ENCODE measurements around the gene ADAMTS15. TPM values are rescaled to one million over a fixed set of nuclear protein-coding genes. Genes with fewer than 3 reads are reported as not detected.

The ADAMTS15 gene
- total RNA-seq, 1 donor: 2.2 TPM

- no peak overlapping the region for H3K4me3 ChIP-seq (ENCODE audit: low read depth, low read length)
- no peak for TF ChIP-seq CTCF (IDR thresholded peaks at IDR 0.05; ENCODE audit: insufficient read depth, low read depth, low read length)
- DNase-seq (ENCODE audit: low read depth): no peak
Measured at GRCh38 chr11:130489716-130490115, 41.3 kb downstream of the ADAMTS15 start.

- DNase-seq (ENCODE audit: low read depth): no peak
- no peak overlapping the region for H3K4me3 ChIP-seq (ENCODE audit: low read depth, low read length)
- TF ChIP-seq CTCF (IDR thresholded peaks at IDR 0.05; ENCODE audit: insufficient read depth, low read depth, low read length): no peak
Measured at GRCh38 chr11:130490682-130491449, 42.4 kb downstream of the ADAMTS15 start.

- no peak for DNase-seq (ENCODE audit: low read depth)
Measured at GRCh38 chr11:130498181-130498580, 49.7 kb downstream of the ADAMTS15 start.

GRCh38 chr11:130499828-130500227, 51.4 kb downstream of the ADAMTS15 start:
- H3K4me3 ChIP-seq (ENCODE audit: low read depth, low read length): no peak overlapping the region
- DNase-seq (ENCODE audit: low read depth): no peak
- no peak for TF ChIP-seq CTCF (IDR thresholded peaks at IDR 0.05; ENCODE audit: insufficient read depth, low read depth, low read length)

More at GRCh38 chr11:130498181-130498580, 49.7 kb downstream of the ADAMTS15 start:
- no peak overlapping the region for H3K4me3 ChIP-seq (ENCODE audit: low read depth, low read length)
- TF ChIP-seq CTCF (IDR thresholded peaks at IDR 0.05; ENCODE audit: insufficient read depth, low read depth, low read length): no peak

GRCh38 chr11:130504317-130504716, 55.9 kb downstream of the ADAMTS15 start:
- no peak overlapping the region for H3K4me3 ChIP-seq (ENCODE audit: low read depth, low read length)
- TF ChIP-seq CTCF (IDR thresholded peaks at IDR 0.05; ENCODE audit: insufficient read depth, low read depth, low read length): no peak
- no peak for DNase-seq (ENCODE audit: low read depth)

GRCh38 chr11:130508913-130509312, 60.5 kb downstream of the ADAMTS15 start:
- H3K4me3 ChIP-seq (ENCODE audit: low read depth, low read length): no peak overlapping the region
- DNase-seq (ENCODE audit: low read depth): no peak
- no peak for TF ChIP-seq CTCF (IDR thresholded peaks at IDR 0.05; ENCODE audit: insufficient read depth, low read depth, low read length)

GRCh38 chr11:130509942-130510341, 61.5 kb downstream of the ADAMTS15 start:
- DNase-seq (ENCODE audit: low read depth): no peak
- TF ChIP-seq CTCF (IDR thresholded peaks at IDR 0.05; ENCODE audit: insufficient read depth, low read depth, low read length): no peak

More at GRCh38 chr11:130509942-130510341, 61.5 kb downstream of the ADAMTS15 start:
- H3K4me3 ChIP-seq (ENCODE audit: low read depth, low read length): no peak overlapping the region
